HG03139 (cell line): ENCODE measurements around the gene RBKS.
A peak's percentile ranks its signal among the peaks of the same experiment; 100 is the strongest.

ENCODE experiments used
- ATAC-seq: cut with Tn5 transposase; IDR thresholded peaks from one replicate; pipeline ENCODE4 v1.9.1; 2021; ENCODE audit not compliant: unreplicated experiment

Gene RBKS

DNA sequence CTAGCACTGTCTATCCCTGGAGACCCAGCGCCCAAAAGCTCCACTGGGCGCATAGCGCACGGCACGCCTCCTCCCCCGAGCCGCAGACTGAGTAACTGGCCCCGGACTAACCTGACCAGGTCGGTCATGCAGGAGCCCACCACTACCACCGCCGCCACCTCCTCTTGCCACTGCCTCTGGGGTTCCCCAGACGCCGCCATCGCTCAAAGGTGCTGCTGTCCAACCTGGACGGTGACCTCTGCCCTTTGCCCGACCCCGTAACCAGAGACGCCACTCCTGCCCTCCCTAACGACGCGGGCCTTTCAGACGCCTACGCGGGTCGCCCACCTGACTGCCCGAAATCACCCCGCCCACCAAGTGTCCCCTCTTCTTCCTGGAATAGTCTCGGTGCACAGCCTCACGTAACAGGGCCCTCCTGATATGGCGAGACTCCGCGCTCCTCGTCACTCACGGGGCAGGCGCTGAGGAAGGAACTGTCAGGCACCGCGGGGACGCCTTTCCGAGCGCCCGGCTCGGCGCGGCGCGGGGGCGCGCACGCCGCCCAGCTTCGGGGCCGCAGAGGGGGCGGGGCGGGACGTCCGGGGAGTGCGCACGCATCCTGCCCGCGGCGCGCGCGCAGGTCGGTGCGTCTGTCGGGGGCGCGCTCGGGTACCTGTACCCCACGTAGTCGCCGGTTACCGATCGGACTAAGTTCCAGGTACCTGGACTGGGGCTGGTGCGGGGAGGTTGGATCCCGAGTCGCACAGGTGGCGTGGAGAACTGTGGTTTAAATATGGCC, at the start of gene RBKS, which contains the start of gene BABAM2:
Gene RBKS, minus strand, starts transcription at position 242 of the 778 bp plus-strand sequence. Its CDS starts 42 bp downstream, at position 200.
Gene BABAM2, plus strand, starts transcription at position 584 of the 778 bp plus-strand sequence. CDS start 3,828 bp downstream, outside the sequence.
- peak; percentile 73 for ATAC-seq

DNA sequence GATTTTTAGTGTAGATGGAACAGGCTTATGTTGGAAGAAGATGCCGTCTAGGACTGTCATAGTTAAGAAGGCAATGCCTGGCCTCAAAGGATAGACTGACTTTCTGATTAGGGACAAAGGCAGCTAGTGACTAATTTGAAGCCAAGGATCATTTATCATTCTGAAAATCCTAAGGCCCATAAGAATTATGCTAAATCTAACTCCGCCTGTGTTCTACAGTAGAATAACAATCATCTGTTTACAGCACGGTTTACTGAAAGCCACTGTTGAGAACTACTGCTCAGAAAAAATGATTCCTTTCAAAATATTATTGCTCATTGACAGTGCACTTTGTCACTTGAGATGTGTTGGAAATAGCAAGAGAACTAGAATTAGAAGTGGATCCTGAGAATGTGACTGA, 44.8 kb upstream of the RBKS start:
- ATAC-seq: no peak

GRCh38 chr2:27932396-27932795, 42.2 kb upstream of the RBKS start:
- ATAC-seq: no peak

GRCh38 chr2:27931361-27931950, 41.3 kb upstream of the RBKS start:
- ATAC-seq: no peak

DNA sequence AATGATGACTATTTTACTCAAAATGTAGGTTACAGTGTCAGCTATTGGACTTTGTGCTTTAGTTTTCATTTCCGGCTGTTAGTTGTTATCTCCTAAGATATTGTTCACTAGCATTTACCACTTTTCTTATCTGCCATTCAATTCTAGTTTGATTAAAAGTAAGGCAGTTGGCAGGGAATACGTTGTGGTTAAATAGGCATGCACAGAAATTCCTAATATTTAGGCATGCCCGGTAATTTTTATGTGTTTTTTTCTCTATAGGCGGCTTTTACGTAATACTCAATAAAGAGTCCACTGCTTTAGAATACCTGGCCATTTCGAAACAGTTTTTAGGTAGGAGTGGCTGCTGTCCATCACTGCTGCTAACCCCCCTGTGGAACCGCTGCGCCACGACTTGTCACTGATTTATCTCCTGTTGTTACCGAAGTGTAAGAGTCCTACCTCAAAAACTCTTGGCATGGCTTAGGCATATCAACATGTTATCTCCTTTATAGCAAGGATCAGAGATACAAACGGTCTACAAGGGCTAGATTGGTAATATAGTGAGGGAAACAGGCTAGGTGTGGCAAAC, 39.8 kb upstream of the RBKS start:
- no peak for ATAC-seq

DNA sequence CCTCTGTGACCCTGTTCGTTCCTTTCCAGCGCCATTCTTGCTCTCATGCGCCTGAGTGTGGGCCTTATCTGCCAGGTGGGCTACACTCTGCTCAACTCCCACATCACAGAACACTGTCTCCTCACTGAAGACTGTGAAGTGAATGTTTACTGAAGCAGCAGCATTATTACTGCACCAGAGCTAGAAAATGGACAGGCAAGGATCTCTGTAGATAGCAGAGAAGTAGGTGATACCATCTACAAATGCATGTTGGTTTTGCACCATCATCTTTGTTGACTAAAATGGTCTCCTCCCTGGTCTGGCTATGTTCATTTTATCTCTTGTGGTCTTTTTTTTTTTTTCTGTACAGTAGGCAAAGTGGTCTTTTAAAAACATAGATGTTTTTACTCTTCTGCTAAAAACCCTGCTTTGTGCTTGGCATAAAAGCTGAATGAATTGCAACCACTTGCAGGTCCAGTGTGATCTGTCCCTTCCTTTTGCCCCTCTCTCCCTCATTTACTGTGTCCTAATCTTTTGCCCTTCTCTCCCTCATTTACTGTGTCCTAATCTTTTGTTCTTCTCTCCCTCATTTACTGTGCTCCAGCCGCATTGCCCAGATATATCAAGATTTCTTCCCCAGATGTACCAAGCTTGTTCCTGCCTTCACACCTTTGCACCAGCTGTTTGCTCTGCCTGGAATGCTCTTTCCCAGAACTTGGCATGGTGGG, 35.7 kb upstream of the RBKS start:
- no peak for ATAC-seq

- ATAC-seq: no peak
Observed at GRCh38 chr2:27922842-27923241, 32.7 kb upstream of the RBKS start.

DNA sequence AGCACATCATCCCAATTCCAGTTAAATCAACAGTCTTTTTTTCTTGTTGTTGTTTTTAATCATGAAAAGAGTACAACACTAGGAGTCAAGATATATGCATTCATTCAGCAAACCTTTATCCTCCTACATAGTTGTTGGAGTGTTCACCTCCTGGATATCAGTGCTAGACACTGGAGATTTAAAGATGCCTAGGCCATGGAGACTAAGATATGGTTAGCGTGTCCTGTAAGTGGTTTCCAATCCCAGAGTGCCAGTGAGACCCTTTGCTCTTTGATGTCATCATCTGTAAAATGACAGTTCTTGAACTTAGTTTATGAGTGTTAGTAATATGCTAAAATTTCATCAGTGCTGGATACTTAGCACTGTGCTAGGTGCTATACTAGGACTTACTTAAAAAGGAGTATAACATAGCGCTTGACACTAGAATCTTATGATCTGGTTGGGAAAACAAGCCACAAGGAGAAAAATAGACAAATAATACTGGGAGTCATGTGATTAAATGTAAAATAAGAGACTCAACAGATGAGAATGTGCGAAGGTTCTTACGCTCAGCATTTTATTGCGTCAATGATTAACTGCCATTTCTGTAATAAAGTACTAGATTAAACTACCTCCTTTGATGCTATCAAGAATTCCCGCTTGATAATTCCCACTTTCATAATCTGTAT, 31.8 kb upstream of the RBKS start:
- no peak for ATAC-seq

GRCh38 chr2:27921424-27921823, 31.2 kb upstream of the RBKS start:
- ATAC-seq: no peak

DNA sequence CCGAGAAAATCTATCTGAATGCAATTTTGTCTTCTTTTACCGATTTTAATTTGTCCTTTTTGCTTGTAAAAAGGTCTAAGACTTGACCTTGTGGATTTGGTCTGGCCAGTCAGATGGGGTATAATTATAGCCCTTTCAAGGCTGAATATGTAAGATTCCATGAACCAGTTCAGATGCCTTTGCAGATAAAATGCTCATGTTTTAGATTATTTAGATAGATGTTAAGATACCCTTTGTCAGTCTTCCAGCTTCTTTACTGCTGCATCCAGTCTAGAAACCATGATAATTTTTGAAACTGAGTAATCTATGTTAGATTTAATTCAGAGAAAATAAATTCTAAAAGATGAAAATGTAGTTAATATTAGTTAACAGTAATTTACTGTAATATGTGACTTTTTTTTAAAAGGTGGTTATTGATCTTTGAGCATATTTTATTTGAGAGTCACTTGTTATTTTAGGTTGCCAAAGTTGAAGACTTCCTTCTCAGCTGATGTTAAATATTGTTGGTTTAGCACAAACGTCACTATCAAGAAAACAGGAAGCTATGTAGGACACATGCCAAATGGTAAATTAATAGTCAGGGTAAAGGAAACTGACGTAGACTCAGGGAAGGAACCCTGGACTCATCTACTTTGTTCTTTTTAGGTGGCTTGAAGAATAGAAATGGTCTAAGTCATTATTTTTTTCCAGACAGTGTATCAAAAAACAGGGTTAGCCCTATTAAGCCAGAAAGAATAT, 30.1 kb upstream of the RBKS start:
- no peak for ATAC-seq

DNA sequence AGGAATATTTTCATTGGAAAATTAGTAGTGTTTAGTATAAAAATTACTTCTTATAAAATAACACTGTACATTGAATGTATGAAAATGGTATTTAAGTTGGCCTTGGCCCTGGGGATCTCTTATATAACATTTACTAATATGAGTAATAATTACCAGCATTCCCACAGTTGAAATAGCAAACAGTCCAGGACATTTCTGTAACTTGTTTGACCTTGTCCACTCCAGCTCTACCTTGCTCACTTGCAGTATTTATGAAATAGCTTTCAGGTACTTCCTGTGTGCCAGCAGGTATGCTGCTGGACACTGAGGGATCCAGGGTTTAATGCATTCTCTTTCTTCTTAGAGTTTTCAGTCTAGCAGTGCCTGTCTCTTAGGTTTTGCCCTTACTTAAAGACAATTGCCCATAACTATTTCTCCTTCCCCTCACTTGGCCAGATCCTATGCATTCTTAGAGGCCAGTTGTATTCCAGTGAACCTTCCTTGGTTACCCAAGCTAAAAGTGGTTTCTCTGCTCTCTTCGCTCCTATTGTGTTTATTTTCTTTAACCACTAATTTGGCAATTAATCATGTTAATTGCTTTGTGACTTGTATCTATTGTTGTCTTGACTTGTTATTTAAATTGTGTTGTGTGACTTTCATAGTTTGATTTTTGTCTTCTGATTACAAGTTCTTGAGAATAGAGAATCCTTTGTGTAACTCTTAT, 26.3 kb upstream of the RBKS start:
- ATAC-seq: no peak

- no peak for ATAC-seq
Observed at GRCh38 chr2:27915874-27916273, 25.7 kb upstream of the RBKS start.

DNA sequence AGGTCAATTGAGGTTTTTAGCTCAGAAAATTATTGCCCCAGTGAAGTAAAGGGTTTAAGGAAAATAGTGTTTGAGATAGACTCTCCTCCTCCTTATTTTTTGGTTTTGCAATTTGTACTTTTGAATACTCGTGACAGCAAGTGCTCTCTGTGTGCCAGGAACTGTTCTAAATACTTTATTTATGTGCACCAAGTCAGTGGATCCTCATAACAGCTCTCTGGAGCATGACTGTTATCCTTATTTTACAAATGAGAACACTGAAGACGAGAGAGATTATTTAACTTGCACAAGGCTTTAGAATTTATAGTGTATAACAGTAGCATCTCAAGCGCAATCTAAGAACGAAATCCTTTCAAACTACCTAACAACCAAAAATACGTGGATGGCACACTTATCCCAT, 25.0 kb upstream of the RBKS start:
- no peak for ATAC-seq

GRCh38 chr2:27914805-27915175, 24.6 kb upstream of the RBKS start:
- ATAC-seq: no peak

DNA sequence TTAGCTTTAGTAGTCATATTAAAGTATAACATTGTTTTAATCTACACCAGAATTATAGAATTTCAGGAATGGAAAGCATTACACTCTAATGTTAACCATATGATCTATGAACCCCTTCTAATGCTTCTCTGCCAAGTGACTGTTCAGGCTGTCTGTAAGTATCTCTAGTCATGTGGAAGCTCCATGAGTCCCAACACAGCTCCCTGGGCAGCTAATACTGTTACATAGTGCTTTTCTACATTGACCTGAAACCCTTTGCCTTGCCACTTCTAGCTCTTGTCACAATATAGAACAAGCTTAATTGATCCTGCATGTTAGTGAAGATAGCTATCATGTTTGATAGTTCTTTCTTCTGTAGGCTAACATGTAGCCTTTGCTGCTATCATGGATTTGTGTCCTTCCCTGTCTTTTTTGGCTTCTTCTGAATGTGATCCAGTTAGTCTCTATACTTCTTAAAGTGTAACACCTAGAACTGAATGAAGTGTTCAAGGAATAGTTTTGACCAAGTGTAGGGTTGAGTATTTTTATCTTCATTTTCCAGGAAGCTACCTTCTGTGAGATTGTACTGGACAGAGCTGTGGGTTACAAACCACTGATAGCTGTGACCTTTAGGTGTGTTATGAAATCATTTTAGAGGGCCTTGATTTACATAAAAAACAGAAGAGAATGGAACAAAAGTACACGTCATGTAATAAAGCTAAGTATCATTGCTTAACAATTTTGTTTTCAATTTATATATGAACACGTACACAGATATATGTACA, 24.0 kb upstream of the RBKS start:
- ATAC-seq: no peak

GRCh38 chr2:27912512-27912911, 22.3 kb upstream of the RBKS start:
- ATAC-seq: no peak

DNA sequence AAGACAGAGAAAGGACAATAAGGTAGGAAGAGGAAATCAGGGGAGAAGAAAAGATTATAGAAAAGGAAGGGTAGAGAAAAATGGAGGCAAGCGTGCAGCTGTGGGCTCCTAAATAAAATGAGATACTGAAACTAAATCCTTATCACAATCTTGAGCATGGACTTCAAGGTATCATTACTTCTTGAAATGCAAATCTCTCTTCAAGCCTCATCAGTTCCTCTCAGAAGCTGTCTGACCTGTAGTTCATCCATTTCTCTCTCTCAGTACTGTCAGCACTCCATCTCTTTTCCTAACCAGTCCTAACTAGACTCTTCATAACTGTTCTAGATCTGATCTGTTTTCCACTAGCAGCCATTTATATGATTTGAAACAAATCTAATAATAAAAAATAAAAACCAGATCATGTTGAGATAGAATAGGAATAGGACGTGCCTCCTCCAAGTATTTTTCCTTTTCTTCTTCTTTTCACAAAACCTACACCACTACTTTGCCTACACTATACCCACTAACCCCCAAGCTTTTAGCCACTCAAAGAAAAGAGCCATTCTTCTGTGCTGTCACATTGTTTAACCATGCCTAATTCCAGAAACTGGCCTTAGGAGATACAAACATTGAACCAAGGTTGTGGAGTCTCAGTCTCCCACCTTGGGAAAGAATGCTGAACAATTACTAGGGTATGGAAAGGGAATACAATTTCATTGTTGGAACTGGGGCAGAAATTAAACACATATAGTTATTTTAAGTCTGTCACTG, 21.4 kb upstream of the RBKS start:
- no peak for ATAC-seq

DNA sequence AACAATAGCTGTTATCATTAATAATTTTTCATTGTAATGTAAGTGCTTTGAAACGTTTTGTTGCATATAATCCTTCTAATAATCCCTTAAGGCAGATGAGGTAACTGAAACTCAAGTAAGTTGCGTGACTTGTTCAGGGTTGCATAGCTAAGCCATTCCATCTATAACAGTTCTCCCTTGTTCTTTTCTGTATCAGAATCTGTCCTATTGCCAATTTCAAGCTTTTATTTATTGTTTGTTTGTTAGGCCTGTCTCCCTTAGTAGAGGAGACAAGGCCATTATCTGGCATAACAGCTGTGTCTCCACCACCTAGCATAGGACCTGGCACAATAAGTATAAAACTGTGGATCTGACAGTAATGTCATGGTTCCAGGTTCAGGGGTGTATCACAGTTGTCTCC, 19.7 kb upstream of the RBKS start:
- ATAC-seq: no peak
